GM18508 (cell line): ENCODE results near the gene KIR3DL1.
"Not testable (repeated sequence)": the region's sequence is repeated elsewhere in the genome, so short reads cannot be mapped to it uniquely, and the experiment has no call there.

Source experiments
- ATAC-seq: cut with Tn5 transposase; IDR thresholded peaks from one replicate; pipeline ENCODE4 v1.9.1; 2021; ENCODE audit warnings: moderate number of reproducible peaks; ENCODE audit not compliant: insufficient read depth, unreplicated experiment

KIR3DL1 gene

DNA sequence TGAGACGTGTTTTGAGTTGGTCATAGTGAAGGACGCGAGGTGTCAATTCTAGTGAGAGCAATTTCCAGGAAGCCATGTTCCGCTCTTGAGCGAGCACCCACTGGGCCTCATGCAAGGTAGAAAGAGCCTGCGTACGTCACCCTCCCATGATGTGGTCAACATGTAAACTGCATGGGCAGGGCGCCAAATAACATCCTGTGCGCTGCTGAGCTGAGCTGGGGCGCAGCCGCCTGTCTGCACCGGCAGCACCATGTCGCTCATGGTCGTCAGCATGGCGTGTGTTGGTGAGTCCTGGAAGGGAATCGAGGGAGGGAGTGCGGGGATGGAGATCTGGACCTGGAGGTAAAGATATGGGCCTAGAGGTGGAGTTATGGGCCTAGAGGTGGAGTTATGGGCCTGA is at the start of gene KIR3DL1:
Gene KIR3DL1, plus strand, starts transcription at position 218 of the 400 bp plus-strand sequence.
- ATAC-seq: not testable (repeated sequence)

- ATAC-seq: not testable (repeated sequence)
These were observed 46.6 kb upstream of the KIR3DL1 start, which contains the start of gene KIR2DL1 for GRCh38 chr19:54769646-54770045. Gene KIR2DL1 (plus strand): TSS chr19:54769793. CDS start chr19:54769851, 58 bp downstream.

GRCh38 chr19:54770511-54770910 is 45.8 kb upstream of the KIR3DL1 start:
- ATAC-seq: not testable (repeated sequence)

- not testable (repeated sequence) for ATAC-seq
These were observed 45.0 kb upstream of the KIR3DL1 start for GRCh38 chr19:54771018-54771960.

- ATAC-seq: not testable (repeated sequence)
These were observed 43.6 kb upstream of the KIR3DL1 start for GRCh38 chr19:54772666-54773065.

DNA sequence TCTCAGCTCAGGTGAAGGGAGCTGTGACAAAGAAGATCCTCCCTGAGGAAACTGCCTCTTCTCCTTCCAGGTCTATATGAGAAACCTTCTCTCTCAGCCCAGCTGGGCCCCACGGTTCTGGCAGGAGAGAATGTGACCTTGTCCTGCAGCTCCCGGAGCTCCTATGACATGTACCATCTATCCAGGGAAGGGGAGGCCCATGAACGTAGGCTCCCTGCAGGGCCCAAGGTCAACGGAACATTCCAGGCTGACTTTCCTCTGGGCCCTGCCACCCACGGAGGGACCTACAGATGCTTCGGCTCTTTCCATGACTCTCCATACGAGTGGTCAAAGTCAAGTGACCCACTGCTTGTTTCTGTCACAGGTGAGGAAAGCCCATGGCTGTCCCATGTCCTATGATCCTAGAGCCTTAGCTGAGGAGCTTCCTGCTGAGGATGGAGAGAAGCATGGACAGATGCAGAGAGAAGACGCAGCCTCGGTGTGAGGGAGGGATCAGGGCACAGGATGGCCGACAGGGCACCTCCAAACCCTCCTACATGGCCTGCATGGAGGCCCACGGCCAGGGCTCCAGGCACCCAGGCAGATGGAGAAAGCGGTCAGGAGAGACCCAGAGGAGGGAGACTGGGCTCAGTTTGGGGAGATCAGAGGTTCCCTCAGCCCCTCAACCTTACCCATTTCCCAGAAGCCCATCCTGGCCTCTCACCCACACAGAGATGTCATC is 41.0 kb upstream of the KIR3DL1 start:
- ATAC-seq: not testable (repeated sequence)

DNA sequence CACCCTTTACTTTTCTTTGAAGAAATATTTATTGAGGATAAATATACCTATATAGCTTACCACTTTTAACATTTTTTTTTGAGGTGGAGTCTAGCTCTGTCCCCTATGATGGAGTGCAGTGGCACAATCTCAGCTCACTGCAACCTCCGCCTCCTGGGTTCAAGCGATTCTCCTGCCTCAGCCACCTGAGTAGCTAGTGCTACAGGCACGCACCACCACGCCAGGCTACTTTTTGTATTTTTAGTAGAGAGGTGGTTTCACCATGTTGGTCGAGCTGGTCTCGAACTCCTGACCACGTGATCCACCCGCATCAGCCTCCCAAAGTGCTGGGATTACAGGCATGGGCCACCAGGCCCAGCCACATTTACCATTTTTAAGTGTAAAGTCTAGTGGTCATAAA is 40.4 kb upstream of the KIR3DL1 start:
- ATAC-seq: not testable (repeated sequence)

- ATAC-seq: not testable (repeated sequence)
These were observed 38.4 kb upstream of the KIR3DL1 start for GRCh38 chr19:54777851-54778250.

GRCh38 chr19:54778896-54779295 is 37.4 kb upstream of the KIR3DL1 start:
- ATAC-seq: not testable (repeated sequence)

- ATAC-seq: not testable (repeated sequence)
These were observed 33.4 kb upstream of the KIR3DL1 start for GRCh38 chr19:54782916-54783315.

DNA sequence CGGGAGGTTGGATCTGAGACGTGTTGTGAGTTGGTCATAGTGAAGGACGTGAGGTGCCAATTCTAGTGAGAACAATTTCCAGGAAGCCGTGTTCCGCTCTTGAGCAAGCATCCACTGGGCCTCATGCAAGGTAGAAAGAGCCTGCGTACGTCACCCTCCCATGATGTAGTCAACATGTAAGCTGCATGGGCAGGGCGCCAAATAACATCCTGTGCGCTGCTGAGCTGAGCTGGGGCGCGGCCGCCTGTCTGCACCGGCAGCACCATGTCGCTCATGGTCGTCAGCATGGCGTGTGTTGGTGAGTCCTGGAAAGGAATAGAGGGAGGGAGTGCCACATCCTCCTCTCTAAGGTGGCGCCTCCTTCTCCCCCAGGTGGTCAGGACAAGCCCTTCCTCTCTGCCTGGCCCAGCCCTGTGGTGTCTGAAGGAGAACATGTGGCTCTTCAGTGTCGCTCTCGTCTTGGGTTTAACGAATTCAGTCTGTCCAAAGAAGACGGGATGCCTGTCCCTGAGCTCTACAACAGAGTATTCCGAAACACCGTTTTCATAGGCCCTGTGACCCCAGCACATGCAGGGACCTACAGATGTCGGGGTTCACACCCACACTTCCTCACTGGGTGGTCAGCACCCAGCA is 30.1 kb upstream of the KIR3DL1 start:
- ATAC-seq: not testable (repeated sequence)

DNA sequence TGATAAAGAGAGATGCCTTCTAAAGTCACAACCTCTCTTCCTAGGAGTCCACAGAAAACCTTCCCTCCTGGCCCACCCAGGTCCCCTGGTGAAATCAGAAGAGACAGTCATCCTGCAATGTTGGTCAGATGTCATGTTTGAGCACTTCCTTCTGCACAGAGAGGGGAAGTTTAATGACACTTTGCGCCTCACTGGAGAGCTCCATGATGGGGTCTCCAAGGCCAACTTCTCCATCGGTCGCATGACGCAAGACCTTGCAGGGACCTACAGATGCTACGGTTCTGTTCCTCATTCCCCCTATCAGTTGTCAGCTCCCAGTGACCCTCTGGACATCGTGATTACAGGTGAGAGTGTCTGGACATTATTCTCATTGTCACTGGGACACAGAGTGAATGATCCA is 28.1 kb upstream of the KIR3DL1 start:
- ATAC-seq: not testable (repeated sequence)

GRCh38 chr19:54790711-54791110 is 25.6 kb upstream of the KIR3DL1 start:
- ATAC-seq: no peak

- ATAC-seq: no peak
These were observed 24.8 kb upstream of the KIR3DL1 start for GRCh38 chr19:54791476-54791875.

GRCh38 chr19:54792814-54793213 is 23.5 kb upstream of the KIR3DL1 start:
- no peak for ATAC-seq

- no peak for ATAC-seq
These were observed 20.5 kb upstream of the KIR3DL1 start for GRCh38 chr19:54795758-54796157.

GRCh38 chr19:54803410-54803809 is 12.9 kb upstream of the KIR3DL1 start, which contains the start of gene KIR2DL4:
Gene KIR2DL4 (plus strand): TSS chr19:54803610. CDS start chr19:54803652, 42 bp downstream.
- ATAC-seq: no peak

- no peak for ATAC-seq
These were observed 12.2 kb upstream of the KIR3DL1 start for GRCh38 chr19:54804101-54804500.

- ATAC-seq: no peak
These were observed 11.7 kb upstream of the KIR3DL1 start for GRCh38 chr19:54804571-54804970.
